ENCODE data around the gene NFYC. TPM values are rescaled to one million over a fixed set of nuclear protein-coding genes. Genes with fewer than 3 reads are reported as not detected.

Gene NFYC
- total RNA-seq, 5 donors from 2014 or later (not counting 1 experiment from before 2014, with no cell fraction given): 50.1 to 60.4 (median 52.9) TPM

- Histone ChIP-seq H3K27ac (ENCODE audit: low read length) (no peak overlapping the region), H3K27me3 (replicated peaks in 1 of 2; ENCODE audit: control insufficient read depth in 2 of 2, extremely low read depth in 1 of 2, insufficient read depth in 2 of 2, low read length in 1 of 2) (peaks cover 0 to 4% of the 10 kb centered on the region in 2 experiments), H3K4me3 (ENCODE audit: control insufficient read depth in 1 of 2, extremely low read depth in 1 of 2, low read length in 1 of 2) (no peak overlapping the region), H3K36me3 (ENCODE audit: control insufficient read depth in 2 of 2, extremely low read depth in 1 of 2, insufficient read depth in 1 of 2, low read length in 1 of 2) (no peaks in the 10 kb centered on the region), H3K4me1 (ENCODE audit: control insufficient read depth in 1 of 2, extremely low read depth in 1 of 2, insufficient read depth in 2 of 2, low read length in 2 of 2) (peaks cover 0 to 25% of the 10 kb centered on the region in 2 experiments), H3K9me3 (no peaks in the 10 kb centered on the region)
- no peak overlapping the region for H3K27ac Mint-ChIP-seq
- no peaks in the 10 kb centered on the region for H3K27me3 Mint-ChIP-seq
- no peaks in the 10 kb centered on the region for H3K9me3 Mint-ChIP-seq
- peaks cover 6 to 16% (median 11%) of the 10 kb centered on the region in 3 donors for H3K4me1 Mint-ChIP-seq
- ChIA-PET POLR2A (interaction anchor here in 1 of 2 donors (0.5 kb wide), 1 partner anchor 42 kb away, joined by 4 read pairs; no protein-coding TSS in a partner anchor), CTCF (no interaction called here)
- no peaks in the 10 kb centered on the region for H3K36me3 Mint-ChIP-seq
- DNase-seq (no peak), ATAC-seq (replicated peaks in 1 of 4) (no peak)
- 61% methylated on average over 3 of the region's 9 CpGs for WGBS (ENCODE audit: insufficient coverage)
- no peak overlapping the region for H3K4me3 Mint-ChIP-seq
These were observed 123.9 kb downstream of the NFYC start for GRCh38 chr1:40815420-40815819.

- H3K27me3 ChIP-seq (replicated peaks in 1 of 2; ENCODE audit: control insufficient read depth in 2 of 2, extremely low read depth in 1 of 2, insufficient read depth in 2 of 2, low read length in 1 of 2): peaks cover 0 to 4% of the 10 kb centered on the region in 2 experiments
- H3K9me3 ChIP-seq: no peaks in the 10 kb centered on the region
- peaks cover 0 to 25% of the 10 kb centered on the region in 2 experiments for H3K4me1 ChIP-seq (ENCODE audit: control insufficient read depth in 1 of 2, extremely low read depth in 1 of 2, insufficient read depth in 2 of 2, low read length in 2 of 2)
- peak overlapping the region; percentile 44 for H3K27ac ChIP-seq (ENCODE audit: low read length)
- ATAC-seq (replicated peaks in 1 of 4): peak in 2 of 4 experiments; percentile 60 to 66
- Mint-ChIP-seq H3K27ac (peak overlapping the region; percentile 73 to 86), H3K9me3 (no peaks in the 10 kb centered on the region), H3K36me3 (no peaks in the 10 kb centered on the region), H3K4me1 (peaks cover 5 to 15% (median 10%) of the 10 kb centered on the region in 3 donors), H3K27me3 (no peaks in the 10 kb centered on the region), H3K4me3 (peak overlapping the region; percentile 77 to 83 (median 80))
- peak in 3 of 35 experiments; percentile 14 to 39 (median 20) for DNase-seq
- no peaks in the 10 kb centered on the region for H3K36me3 ChIP-seq (ENCODE audit: control insufficient read depth in 2 of 2, extremely low read depth in 1 of 2, insufficient read depth in 1 of 2, low read length in 1 of 2)
- peak overlapping the region; percentile 62 to 69 for H3K4me3 ChIP-seq (ENCODE audit: control insufficient read depth in 1 of 2, extremely low read depth in 1 of 2, low read length in 1 of 2)
- 44% methylated on average over 19 of the region's 19 CpGs for WGBS (ENCODE audit: insufficient coverage)
- ChIA-PET POLR2A (no interaction called here), CTCF (interaction anchor here in 1 of 2 donors (0.6 kb wide), 1 partner anchor 13 kb away, joined by 3 read pairs; no protein-coding TSS in a partner anchor)
These were observed 126.3 kb downstream of the NFYC start for GRCh38 chr1:40817791-40818263.

GRCh38 chr1:40818264-40818961 is 126.9 kb downstream of the NFYC start:
- DNase-seq (peak; percentile 70 to 92 (median 83)), ATAC-seq (replicated peaks in 1 of 4) (peak; percentile 93 to 97 (median 95))
- CTCF ChIA-PET: no interaction called here
- Histone ChIP-seq H3K27ac (ENCODE audit: low read length) (peak overlapping the region; percentile 44), H3K4me3 (ENCODE audit: control insufficient read depth in 1 of 2, extremely low read depth in 1 of 2, low read length in 1 of 2) (peak overlapping the region; percentile 62 to 69), H3K4me1 (ENCODE audit: control insufficient read depth in 1 of 2, extremely low read depth in 1 of 2, insufficient read depth in 2 of 2, low read length in 2 of 2) (peaks cover 0 to 25% of the 10 kb centered on the region in 2 experiments), H3K9me3 (no peaks in the 10 kb centered on the region), H3K27me3 (replicated peaks in 1 of 2; ENCODE audit: control insufficient read depth in 2 of 2, extremely low read depth in 1 of 2, insufficient read depth in 2 of 2, low read length in 1 of 2) (peaks cover 0 to 4% of the 10 kb centered on the region in 2 experiments), H3K36me3 (ENCODE audit: control insufficient read depth in 2 of 2, extremely low read depth in 1 of 2, insufficient read depth in 1 of 2, low read length in 1 of 2) (no peaks in the 10 kb centered on the region)
- H3K27ac Mint-ChIP-seq: peak overlapping the region; percentile 73 to 86
- H3K27me3 Mint-ChIP-seq: no peaks in the 10 kb centered on the region
- under 1% methylated on average over 53 of the region's 59 CpGs for WGBS (ENCODE audit: insufficient coverage)
- peak overlapping the region; percentile 77 to 83 (median 80) for H3K4me3 Mint-ChIP-seq
- POLR2A ChIA-PET: no interaction called here
- H3K4me1 Mint-ChIP-seq: peaks cover 5 to 15% (median 10%) of the 10 kb centered on the region in 3 donors
- no peaks in the 10 kb centered on the region for H3K9me3 Mint-ChIP-seq
- no peaks in the 10 kb centered on the region for H3K36me3 Mint-ChIP-seq

GRCh38 chr1:40819101-40819500 is 127.6 kb downstream of the NFYC start:
- Histone ChIP-seq H3K27ac (ENCODE audit: low read length) (no peak overlapping the region), H3K4me3 (ENCODE audit: control insufficient read depth in 1 of 2, extremely low read depth in 1 of 2, low read length in 1 of 2) (peak overlapping the region in 1 of 2 donors; percentile 69), H3K9me3 (no peaks in the 10 kb centered on the region), H3K27me3 (replicated peaks in 1 of 2; ENCODE audit: control insufficient read depth in 2 of 2, extremely low read depth in 1 of 2, insufficient read depth in 2 of 2, low read length in 1 of 2) (peaks cover 0 to 4% of the 10 kb centered on the region in 2 experiments), H3K4me1 (ENCODE audit: control insufficient read depth in 1 of 2, extremely low read depth in 1 of 2, insufficient read depth in 2 of 2, low read length in 2 of 2) (peaks cover 0 to 25% of the 10 kb centered on the region in 2 experiments), H3K36me3 (ENCODE audit: control insufficient read depth in 2 of 2, extremely low read depth in 1 of 2, insufficient read depth in 1 of 2, low read length in 1 of 2) (no peaks in the 10 kb centered on the region)
- Mint-ChIP-seq H3K4me1 (peaks cover 5 to 15% (median 10%) of the 10 kb centered on the region in 3 donors), H3K27ac (peak overlapping the region; percentile 15 to 22), H3K9me3 (no peaks in the 10 kb centered on the region), H3K36me3 (no peaks in the 10 kb centered on the region), H3K27me3 (no peaks in the 10 kb centered on the region), H3K4me3 (peak overlapping the region; percentile 46 to 77 (median 66))
- CTCF ChIA-PET: no interaction called here
- ATAC-seq (replicated peaks in 1 of 4) (no peak), DNase-seq (no peak)
- POLR2A ChIA-PET: interaction anchor here in 1 of 2 donors (0.7 kb wide), 1 partner anchor 572 kb away, joined by 5 read pairs; no protein-coding TSS in a partner anchor
- 75% methylated on average over 19 of the region's 26 CpGs for WGBS (ENCODE audit: insufficient coverage)

- Mint-ChIP-seq H3K27me3 (no peaks in the 10 kb centered on the region), H3K4me1 (peaks cover 11 to 25% (median 18%) of the 10 kb centered on the region in 3 donors), H3K4me3 (no peak overlapping the region), H3K36me3 (no peaks in the 10 kb centered on the region), H3K9me3 (no peaks in the 10 kb centered on the region), H3K27ac (peak overlapping the region in 1 of 2 donors; percentile 49)
- H3K4me3 ChIP-seq (ENCODE audit: control insufficient read depth in 1 of 2, extremely low read depth in 1 of 2, low read length in 1 of 2): no peak overlapping the region
- POLR2A ChIA-PET: no interaction called here
- no peaks in the 10 kb centered on the region for H3K9me3 ChIP-seq
- peaks cover 0 to 4% of the 10 kb centered on the region in 2 experiments for H3K27me3 ChIP-seq (replicated peaks in 1 of 2; ENCODE audit: control insufficient read depth in 2 of 2, extremely low read depth in 1 of 2, insufficient read depth in 2 of 2, low read length in 1 of 2)
- no peak for ATAC-seq (replicated peaks in 1 of 4)
- DNase-seq: no peak
- H3K36me3 ChIP-seq (ENCODE audit: control insufficient read depth in 2 of 2, extremely low read depth in 1 of 2, insufficient read depth in 1 of 2, low read length in 1 of 2): no peaks in the 10 kb centered on the region
- 92% methylated on average over 2 of the region's 3 CpGs for WGBS (ENCODE audit: insufficient coverage)
- CTCF ChIA-PET: interaction anchor here in 1 of 2 donors (0.5 to 0.9 kb wide), 2 partner anchors 386 to 1195 kb away, joined by 3 read pairs; no protein-coding TSS in a partner anchor
- peaks cover 0 to 29% of the 10 kb centered on the region in 2 experiments for H3K4me1 ChIP-seq (ENCODE audit: control insufficient read depth in 1 of 2, extremely low read depth in 1 of 2, insufficient read depth in 2 of 2, low read length in 2 of 2)
- H3K27ac ChIP-seq (ENCODE audit: low read length): no peak overlapping the region
These were observed 128.8 kb downstream of the NFYC start for GRCh38 chr1:40820251-40820797.

Data from T-cell (primary cell).